ENCODE data around the gene PRKRA.

DNA sequence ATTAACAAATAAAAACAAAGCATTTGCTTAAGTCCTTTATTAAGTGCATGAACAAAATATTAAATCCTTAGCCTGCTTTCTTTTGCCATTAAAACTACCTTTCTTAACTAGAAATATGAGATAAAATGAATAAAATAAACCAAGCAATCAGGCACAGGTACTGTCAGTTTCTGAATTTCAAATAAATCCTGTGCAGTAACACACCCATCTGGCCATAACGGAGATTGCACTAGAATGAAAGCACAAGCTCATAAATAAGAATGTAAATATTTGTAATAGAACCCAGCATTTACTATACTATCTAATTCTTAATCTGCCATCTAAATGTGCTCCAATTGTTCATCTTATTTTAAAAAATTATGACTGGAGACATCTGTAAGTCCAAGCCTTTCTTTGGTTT lies 31.9 kb downstream of the PRKRA start:
- no peak for TF ChIP-seq CTCF (IDR thresholded peaks at IDR 0.05)
- no peak for TF ChIP-seq POLR2AphosphoS5 (IDR thresholded peaks at IDR 0.05)
- TF ChIP-seq POLR2A (IDR thresholded peaks at IDR 0.05): no peak
